NB4 (cell line): ENCODE data around the gene CTDSP2.

ENCODE experiments used
- POLR2A ChIP-seq: IDR thresholded peaks from 2 replicates; pipeline ENCODE4 v1.6.1; 2011; ENCODE audit warnings: mild to moderate bottlenecking; ENCODE audit not compliant: insufficient read length; ENCODE audit errors: extremely low read depth
- TF ChIP-seq, protein P1 (sequence below): IDR thresholded peaks from one replicate; pipeline ENCODE4 v1.5.1; 2012; ENCODE audit warnings: low read depth, low read length
- TF ChIP-seq, protein P2 (sequence below): IDR thresholded peaks from 2 replicates; pipeline ENCODE4 v1.6.1; 2011; ENCODE audit warnings: low read depth, low read length

DNA sequence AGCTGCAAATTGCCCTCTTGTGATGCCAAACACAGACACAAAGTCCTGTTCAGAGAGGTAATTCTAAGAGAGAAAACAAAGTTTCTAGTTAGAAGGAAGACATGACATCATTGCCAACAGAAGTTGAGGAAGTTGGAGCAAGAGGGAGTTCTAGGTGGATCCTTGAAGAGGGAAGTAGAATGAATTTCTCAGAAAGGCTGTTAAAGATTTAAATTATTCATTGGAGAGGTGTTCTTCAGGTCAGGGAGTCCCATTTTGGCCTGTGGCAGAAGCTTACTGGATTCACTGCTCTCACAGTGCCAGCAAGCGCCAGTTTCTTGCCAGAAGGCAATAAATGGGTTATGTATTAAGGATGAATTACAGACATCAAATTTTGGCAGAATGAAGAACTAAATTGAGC, 48.6 kb downstream of the CTDSP2 start:
- TF ChIP-seq, protein P1, sequence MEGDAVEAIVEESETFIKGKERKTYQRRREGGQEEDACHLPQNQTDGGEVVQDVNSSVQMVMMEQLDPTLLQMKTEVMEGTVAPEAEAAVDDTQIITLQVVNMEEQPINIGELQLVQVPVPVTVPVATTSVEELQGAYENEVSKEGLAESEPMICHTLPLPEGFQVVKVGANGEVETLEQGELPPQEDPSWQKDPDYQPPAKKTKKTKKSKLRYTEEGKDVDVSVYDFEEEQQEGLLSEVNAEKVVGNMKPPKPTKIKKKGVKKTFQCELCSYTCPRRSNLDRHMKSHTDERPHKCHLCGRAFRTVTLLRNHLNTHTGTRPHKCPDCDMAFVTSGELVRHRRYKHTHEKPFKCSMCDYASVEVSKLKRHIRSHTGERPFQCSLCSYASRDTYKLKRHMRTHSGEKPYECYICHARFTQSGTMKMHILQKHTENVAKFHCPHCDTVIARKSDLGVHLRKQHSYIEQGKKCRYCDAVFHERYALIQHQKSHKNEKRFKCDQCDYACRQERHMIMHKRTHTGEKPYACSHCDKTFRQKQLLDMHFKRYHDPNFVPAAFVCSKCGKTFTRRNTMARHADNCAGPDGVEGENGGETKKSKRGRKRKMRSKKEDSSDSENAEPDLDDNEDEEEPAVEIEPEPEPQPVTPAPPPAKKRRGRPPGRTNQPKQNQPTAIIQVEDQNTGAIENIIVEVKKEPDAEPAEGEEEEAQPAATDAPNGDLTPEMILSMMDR: no peak
- TF ChIP-seq POLR2A: no peak
- TF ChIP-seq, protein P2, sequence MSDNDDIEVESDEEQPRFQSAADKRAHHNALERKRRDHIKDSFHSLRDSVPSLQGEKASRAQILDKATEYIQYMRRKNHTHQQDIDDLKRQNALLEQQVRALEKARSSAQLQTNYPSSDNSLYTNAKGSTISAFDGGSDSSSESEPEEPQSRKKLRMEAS: no peak
